Measurements from ENCODE around the gene ZCCHC7.
"Not testable (repeated sequence)": the region's sequence is repeated elsewhere in the genome, so short reads cannot be mapped to it uniquely, and the experiment has no call there.

ZCCHC7 gene

DNA sequence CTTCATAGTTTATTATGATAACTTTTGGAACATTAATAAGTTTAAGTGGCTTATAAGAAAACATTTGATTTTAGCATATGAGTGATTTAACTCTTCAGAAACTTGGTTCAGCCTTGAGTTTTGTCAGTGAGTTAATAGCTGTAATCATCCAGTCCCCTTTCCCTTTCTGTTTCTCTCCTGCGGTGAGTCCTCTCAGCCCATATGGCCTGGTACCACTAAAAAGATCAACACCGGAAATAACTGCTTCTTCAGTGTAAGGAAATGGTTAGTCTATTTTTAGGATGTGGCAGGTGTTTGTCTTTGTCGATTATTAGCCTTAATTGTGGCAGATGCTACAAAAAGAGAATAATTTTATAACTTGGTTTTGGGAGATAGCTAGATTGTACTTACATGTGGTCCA is 181.9 kb downstream of the ZCCHC7 start:
- no peak for DNase-seq (ENCODE audit: low read depth)

DNA sequence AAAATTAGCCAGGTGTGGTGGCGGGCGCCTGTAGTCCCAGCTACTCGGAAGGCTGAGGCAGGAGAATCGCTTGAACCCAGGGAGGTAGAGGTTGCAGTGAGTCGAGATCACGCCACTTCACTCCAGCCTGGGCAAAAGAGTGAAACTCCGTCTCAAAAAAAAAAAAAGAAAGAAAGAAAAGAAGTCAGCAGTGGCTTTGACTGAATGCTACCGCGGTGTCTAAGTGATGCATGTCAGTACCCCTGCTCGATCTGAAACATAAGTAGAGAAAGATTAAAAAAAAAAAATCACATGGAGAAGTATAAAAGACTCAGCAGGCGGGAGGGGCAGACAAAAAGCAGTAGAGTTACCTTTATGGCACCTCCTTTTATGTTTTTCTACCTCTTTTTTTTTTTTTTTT is 182.9 kb downstream of the ZCCHC7 start:
- H3K4me3 ChIP-seq (ENCODE audit: low read length); DNase-seq (ENCODE audit: low read depth); H3K9ac ChIP-seq (ENCODE audit: low read length); H3K27me3 ChIP-seq (replicated peaks; ENCODE audit: control insufficient read depth, insufficient read depth, low read length); H3K9me3 ChIP-seq (ENCODE audit: control insufficient read depth, low read length); H3K4me1 ChIP-seq (ENCODE audit: control insufficient read depth, insufficient read depth, low read length): not testable (repeated sequence)
- peaks cover 20% of the 10 kb centered on the region for H3K36me3 ChIP-seq (ENCODE audit: control insufficient read depth, insufficient read depth, low read length, severe bottlenecking)

More for the DNA sequence above, 181.9 kb downstream of the ZCCHC7 start:
- H3K9me3 ChIP-seq (ENCODE audit: control insufficient read depth, low read length) = no peaks in the 10 kb centered on the region
- no peaks in the 10 kb centered on the region for H3K27me3 ChIP-seq (replicated peaks; ENCODE audit: control insufficient read depth, insufficient read depth, low read length)
- H3K4me1 ChIP-seq (ENCODE audit: control insufficient read depth, insufficient read depth, low read length) = no peaks in the 10 kb centered on the region
- no peak overlapping the region for H3K4me3 ChIP-seq (ENCODE audit: low read length)
- no peak overlapping the region for H3K9ac ChIP-seq (ENCODE audit: low read length)
- H3K36me3 ChIP-seq (ENCODE audit: control insufficient read depth, insufficient read depth, low read length, severe bottlenecking) = peaks cover 16% of the 10 kb centered on the region

DNA sequence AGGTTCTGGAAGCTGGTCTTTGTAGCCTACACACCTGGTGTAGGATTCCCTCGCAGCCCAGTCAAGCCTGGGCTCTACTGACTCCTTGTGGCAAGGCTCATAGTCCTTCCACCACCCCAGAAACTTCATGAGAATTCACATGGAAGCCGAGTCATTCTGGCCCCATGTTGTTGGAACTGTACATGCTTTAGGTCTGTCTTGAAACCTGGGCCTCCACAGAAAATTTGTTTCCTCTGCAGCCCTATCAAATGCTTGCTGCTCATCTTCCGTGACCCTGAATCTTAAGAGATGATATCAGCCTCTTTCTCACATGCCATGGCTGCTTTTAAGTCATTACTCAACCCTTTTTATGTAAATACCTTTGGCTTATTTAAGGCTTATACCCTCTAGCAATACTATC is 188.8 kb downstream of the ZCCHC7 start:
- DNase-seq (ENCODE audit: low read depth) = no peak
- Histone ChIP-seq H3K4me1 (ENCODE audit: control insufficient read depth, insufficient read depth, low read length) (peaks cover 3% of the 10 kb centered on the region), H3K36me3 (ENCODE audit: control insufficient read depth, insufficient read depth, low read length, severe bottlenecking) (peaks cover 21% of the 10 kb centered on the region), H3K9ac (ENCODE audit: low read length) (no peak overlapping the region), H3K9me3 (ENCODE audit: control insufficient read depth, low read length) (no peaks in the 10 kb centered on the region), H3K27me3 (replicated peaks; ENCODE audit: control insufficient read depth, insufficient read depth, low read length) (no peaks in the 10 kb centered on the region), H3K4me3 (ENCODE audit: low read length) (no peak overlapping the region)

DNA sequence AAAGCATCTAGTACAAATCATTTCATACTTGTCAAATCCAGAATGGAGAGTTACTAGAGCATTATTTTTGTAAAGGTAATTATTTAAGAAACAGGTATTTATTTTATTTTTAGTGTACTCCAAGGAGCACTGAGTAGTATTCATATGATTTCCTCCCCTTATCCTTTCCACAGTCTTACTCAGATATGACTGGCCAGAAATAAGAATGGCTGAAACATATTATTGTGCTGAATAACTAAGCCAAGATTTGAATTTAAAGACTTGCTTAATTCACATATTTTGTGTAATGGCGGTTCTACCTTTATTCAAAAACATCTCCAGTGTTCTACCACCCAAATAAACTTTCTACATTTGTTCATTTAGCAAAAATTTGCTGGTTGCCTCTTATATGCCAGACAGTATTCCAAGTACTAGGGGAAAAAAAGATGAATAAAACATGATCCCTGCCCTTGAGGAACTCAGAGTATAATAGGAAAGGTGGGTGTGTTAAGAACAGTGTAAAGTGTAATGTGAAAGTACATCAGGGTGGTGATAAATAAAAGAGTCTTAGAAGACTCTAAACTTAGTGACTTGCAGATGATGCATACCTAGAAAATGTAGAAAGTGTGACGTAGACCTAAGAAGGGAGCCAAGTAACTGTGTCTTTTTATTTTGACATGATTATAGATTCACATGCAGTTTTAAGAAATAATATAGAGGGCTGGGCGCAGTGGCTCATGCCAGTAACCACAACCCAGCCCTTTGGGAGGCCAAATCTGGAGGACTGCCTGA is 191.7 kb downstream of the ZCCHC7 start:
- peaks cover 11% of the 10 kb centered on the region for H3K36me3 ChIP-seq (ENCODE audit: control insufficient read depth, insufficient read depth, low read length, severe bottlenecking)
- H3K9me3 ChIP-seq (ENCODE audit: control insufficient read depth, low read length) = no peaks in the 10 kb centered on the region
- peak; percentile 58 for DNase-seq (ENCODE audit: low read depth)

DNA sequence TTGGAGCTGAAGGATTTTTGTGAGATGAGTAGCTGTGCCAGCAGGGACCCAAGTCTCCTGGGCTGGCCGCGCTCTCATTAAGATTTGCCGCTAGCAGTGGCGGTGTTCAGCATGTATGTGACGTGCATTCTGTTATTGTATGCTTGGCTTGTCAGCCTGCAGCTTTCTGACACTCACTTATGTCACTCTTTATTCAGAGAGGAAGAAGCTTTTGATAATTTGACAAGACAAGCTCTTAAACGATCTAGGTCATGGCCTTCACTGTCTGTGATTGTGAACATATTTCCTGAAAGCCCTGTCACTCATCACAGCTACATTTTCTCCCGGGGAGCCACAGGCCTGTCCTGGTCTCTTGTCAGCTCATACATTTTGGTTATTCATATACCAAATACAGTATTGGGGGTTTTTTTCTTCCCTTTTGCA is 203.9 kb downstream of the ZCCHC7 start:
- H3K4me3 ChIP-seq (ENCODE audit: low read length) = no peak overlapping the region
- no peaks in the 10 kb centered on the region for H3K36me3 ChIP-seq (ENCODE audit: control insufficient read depth, insufficient read depth, low read length, severe bottlenecking)
- no peak for DNase-seq (ENCODE audit: low read depth)
- peaks cover 10% of the 10 kb centered on the region for H3K4me1 ChIP-seq (ENCODE audit: control insufficient read depth, insufficient read depth, low read length)
- no peaks in the 10 kb centered on the region for H3K27me3 ChIP-seq (replicated peaks; ENCODE audit: control insufficient read depth, insufficient read depth, low read length)
- no peak overlapping the region for H3K9ac ChIP-seq (ENCODE audit: low read length)
- no peaks in the 10 kb centered on the region for H3K9me3 ChIP-seq (ENCODE audit: control insufficient read depth, low read length)

More for the DNA sequence above, 191.7 kb downstream of the ZCCHC7 start:
- Histone ChIP-seq H3K27me3 (replicated peaks; ENCODE audit: control insufficient read depth, insufficient read depth, low read length) (no peaks in the 10 kb centered on the region), H3K4me1 (ENCODE audit: control insufficient read depth, insufficient read depth, low read length) (peaks cover 3% of the 10 kb centered on the region), H3K4me3 (ENCODE audit: low read length) (no peak overlapping the region), H3K9ac (ENCODE audit: low read length) (no peak overlapping the region)

DNA sequence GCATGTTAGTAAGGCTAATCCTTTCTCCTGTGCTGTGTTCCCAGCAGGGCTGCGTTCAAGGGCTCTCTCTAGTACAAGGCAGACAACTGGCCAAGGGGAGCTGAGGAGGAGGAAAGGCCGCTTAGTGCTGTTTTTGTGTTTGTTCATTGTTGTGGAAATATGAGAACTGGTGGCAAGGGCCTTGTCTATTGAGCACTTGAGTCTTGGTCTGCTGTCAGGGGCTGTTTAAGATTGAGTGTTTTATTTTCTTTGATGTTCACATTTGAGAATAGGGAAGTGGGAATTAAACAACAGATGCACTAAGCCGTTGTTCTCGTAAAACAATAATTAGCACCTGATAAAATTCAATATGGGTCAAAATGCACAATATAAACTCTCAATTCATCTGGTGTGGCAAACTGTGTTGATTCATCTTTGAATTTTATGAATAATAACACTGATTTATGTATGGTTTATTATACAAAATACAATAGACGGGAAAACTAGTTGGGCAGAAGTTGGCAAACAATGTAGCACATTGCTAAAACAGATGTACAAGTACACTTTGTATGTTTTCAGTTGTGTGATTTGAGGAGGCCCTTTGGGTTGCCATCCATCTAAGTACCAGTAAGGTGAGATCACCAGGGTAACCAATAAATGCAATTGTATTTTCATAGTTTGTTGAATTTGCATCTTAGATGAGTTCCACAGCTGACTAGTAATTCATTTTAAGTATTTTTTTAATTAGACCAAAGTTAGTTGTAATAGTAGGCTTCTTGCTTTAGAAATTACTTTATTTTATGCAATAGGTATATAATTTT is 204.5 kb downstream of the ZCCHC7 start:
- Histone ChIP-seq H3K27me3 (replicated peaks; ENCODE audit: control insufficient read depth, insufficient read depth, low read length) (no peaks in the 10 kb centered on the region), H3K9me3 (ENCODE audit: control insufficient read depth, low read length) (no peaks in the 10 kb centered on the region), H3K4me3 (ENCODE audit: low read length) (no peak overlapping the region), H3K4me1 (ENCODE audit: control insufficient read depth, insufficient read depth, low read length) (peaks cover 10% of the 10 kb centered on the region), H3K36me3 (ENCODE audit: control insufficient read depth, insufficient read depth, low read length, severe bottlenecking) (no peaks in the 10 kb centered on the region), H3K9ac (ENCODE audit: low read length) (no peak overlapping the region)
- DNase-seq (ENCODE audit: low read depth) = no peak

DNA sequence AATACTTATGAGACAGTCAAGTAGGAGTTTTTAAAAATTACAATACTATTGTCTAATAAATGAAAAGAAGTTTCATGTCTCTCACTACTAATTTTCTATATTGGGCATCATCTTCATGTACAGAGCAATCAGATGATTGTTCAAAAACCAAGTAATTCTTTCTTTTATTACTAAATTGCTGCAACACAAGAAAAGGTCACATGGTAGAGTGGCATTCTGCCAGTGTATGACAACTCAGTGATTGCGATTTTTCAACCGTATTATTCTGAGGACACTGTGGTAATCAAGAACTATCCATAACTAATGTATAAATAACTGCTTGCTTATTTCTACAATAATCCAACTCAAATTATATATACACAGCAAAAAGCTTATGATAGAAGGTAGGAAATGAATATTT is 205.4 kb downstream of the ZCCHC7 start:
- Histone ChIP-seq H3K4me3 (ENCODE audit: low read length) (no peak overlapping the region), H3K27me3 (replicated peaks; ENCODE audit: control insufficient read depth, insufficient read depth, low read length) (no peaks in the 10 kb centered on the region), H3K9ac (ENCODE audit: low read length) (no peak overlapping the region), H3K9me3 (ENCODE audit: control insufficient read depth, low read length) (no peaks in the 10 kb centered on the region), H3K4me1 (ENCODE audit: control insufficient read depth, insufficient read depth, low read length) (peaks cover 10% of the 10 kb centered on the region), H3K36me3 (ENCODE audit: control insufficient read depth, insufficient read depth, low read length, severe bottlenecking) (no peaks in the 10 kb centered on the region)
- DNase-seq (ENCODE audit: low read depth) = no peak

DNA sequence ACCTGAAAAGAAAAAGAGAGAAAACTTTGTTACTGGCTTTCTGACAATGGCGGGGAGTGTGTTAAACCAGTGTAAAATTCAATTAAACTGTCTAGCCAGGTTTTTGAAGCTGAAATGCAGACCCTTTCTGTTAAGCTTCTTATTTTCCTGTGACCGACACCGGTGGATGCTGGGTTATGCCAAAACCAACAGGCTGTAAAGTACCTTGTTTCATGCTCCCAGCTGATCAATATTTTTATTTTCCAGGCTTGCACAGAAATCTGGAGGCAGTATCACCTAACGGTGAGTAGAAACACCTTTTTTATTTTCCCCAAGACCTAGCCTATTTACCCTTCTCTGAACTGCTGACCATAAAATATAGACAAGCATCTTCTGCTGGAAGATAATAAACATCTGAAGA is 207.2 kb downstream of the ZCCHC7 start:
- no peaks in the 10 kb centered on the region for H3K27me3 ChIP-seq (replicated peaks; ENCODE audit: control insufficient read depth, insufficient read depth, low read length)
- H3K4me1 ChIP-seq (ENCODE audit: control insufficient read depth, insufficient read depth, low read length) = peaks cover 10% of the 10 kb centered on the region
- H3K36me3 ChIP-seq (ENCODE audit: control insufficient read depth, insufficient read depth, low read length, severe bottlenecking) = no peaks in the 10 kb centered on the region
- H3K4me3 ChIP-seq (ENCODE audit: low read length) = no peak overlapping the region
- no peaks in the 10 kb centered on the region for H3K9me3 ChIP-seq (ENCODE audit: control insufficient read depth, low read length)
- no peak overlapping the region for H3K9ac ChIP-seq (ENCODE audit: low read length)
- no peak for DNase-seq (ENCODE audit: low read depth)

DNA sequence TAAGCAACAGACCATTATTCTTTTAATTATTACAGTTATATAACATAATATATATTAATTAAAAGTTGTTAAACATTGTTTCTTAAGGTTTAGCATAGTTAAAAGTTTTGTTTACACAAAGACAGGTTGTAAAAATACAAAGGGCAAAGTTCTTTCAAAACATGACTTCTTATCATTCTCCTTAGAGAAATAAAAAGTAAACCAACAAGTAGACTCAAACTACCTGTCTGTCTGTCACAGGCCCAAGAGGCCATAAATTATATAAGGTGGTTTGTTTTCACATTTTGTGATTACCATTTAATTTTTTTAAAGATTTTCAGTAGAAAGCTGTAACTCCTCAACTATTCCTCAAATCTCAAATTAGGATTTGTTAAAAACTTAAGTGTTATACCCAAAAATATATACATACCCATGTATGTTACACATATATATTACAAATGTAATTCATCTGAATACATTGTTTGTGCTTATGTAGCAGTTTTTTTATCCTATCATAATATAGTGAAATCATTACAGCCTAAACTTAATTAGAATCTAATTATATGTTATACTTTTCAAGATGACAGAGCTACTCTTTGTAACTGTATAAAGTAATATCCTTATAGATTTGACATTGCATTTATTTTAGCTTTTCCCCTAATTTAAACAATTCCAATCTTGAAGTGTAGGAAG is 208.3 kb downstream of the ZCCHC7 start:
- Histone ChIP-seq H3K36me3 (ENCODE audit: control insufficient read depth, insufficient read depth, low read length, severe bottlenecking) (no peaks in the 10 kb centered on the region), H3K9me3 (ENCODE audit: control insufficient read depth, low read length) (no peaks in the 10 kb centered on the region), H3K27me3 (replicated peaks; ENCODE audit: control insufficient read depth, insufficient read depth, low read length) (no peaks in the 10 kb centered on the region), H3K4me1 (ENCODE audit: control insufficient read depth, insufficient read depth, low read length) (peaks cover 10% of the 10 kb centered on the region), H3K9ac (ENCODE audit: low read length) (no peak overlapping the region), H3K4me3 (ENCODE audit: low read length) (no peak overlapping the region)
- DNase-seq (ENCODE audit: low read depth) = no peak

DNA sequence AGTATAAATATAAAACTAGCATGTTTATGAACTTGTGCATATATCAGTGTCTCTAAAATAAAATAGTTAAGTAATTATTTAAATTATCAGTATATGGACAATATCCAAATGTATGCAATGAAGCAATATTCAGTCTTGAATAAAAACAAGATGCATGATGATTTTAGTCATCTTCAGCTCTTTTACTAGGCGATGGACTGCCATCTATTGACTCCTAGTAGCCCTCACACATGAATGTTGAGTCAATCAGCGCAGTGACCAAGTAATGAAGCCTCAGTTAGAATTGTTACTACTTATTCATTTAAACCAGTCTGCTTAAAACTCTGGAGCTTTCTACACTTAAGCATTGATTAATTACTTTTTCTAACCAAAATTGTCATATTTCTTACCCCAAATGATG is 209.2 kb downstream of the ZCCHC7 start:
- H3K9me3 ChIP-seq (ENCODE audit: control insufficient read depth, low read length) = no peaks in the 10 kb centered on the region
- no peaks in the 10 kb centered on the region for H3K27me3 ChIP-seq (replicated peaks; ENCODE audit: control insufficient read depth, insufficient read depth, low read length)
- H3K4me1 ChIP-seq (ENCODE audit: control insufficient read depth, insufficient read depth, low read length) = peaks cover 10% of the 10 kb centered on the region
- H3K36me3 ChIP-seq (ENCODE audit: control insufficient read depth, insufficient read depth, low read length, severe bottlenecking) = no peaks in the 10 kb centered on the region
- H3K9ac ChIP-seq (ENCODE audit: low read length) = no peak overlapping the region
- peak; percentile 40 for DNase-seq (ENCODE audit: low read depth)
- no peak overlapping the region for H3K4me3 ChIP-seq (ENCODE audit: low read length)

DNA sequence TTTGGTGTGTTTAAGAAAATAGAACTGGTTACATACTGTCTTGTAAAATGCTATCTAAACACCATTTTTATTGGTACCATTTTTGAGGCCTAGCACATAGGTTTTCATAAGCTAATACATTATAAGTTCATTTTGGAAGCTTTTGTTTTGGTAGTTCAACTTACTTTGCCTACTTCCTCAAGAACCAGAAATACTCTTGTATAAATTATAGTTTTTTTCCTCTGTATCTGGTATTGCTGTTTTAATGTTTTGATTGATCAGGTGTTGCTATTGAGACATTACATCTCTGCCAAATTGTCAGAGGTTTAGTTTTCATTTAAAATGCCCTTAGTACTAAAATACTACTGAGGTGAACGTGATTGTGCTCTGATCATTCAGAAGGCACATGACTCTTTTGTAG is 211.5 kb downstream of the ZCCHC7 start:
- Histone ChIP-seq H3K36me3 (ENCODE audit: control insufficient read depth, insufficient read depth, low read length, severe bottlenecking) (no peaks in the 10 kb centered on the region), H3K4me1 (ENCODE audit: control insufficient read depth, insufficient read depth, low read length) (no peaks in the 10 kb centered on the region), H3K9ac (ENCODE audit: low read length) (no peak overlapping the region), H3K27me3 (replicated peaks; ENCODE audit: control insufficient read depth, insufficient read depth, low read length) (no peaks in the 10 kb centered on the region), H3K9me3 (ENCODE audit: control insufficient read depth, low read length) (no peaks in the 10 kb centered on the region), H3K4me3 (ENCODE audit: low read length) (no peak overlapping the region)
- no peak for DNase-seq (ENCODE audit: low read depth)

Measured in adipocyte (in vitro differentiated cells).